Activated T-cell treated with anti-CD3 and anti-CD28 coated beads, Interleukin-2, amount 50 U/mL, for 72 hours (primary cell): Measurements from ENCODE around the gene SCN9A. TPM values are rescaled to one million over a fixed set of nuclear protein-coding genes. Genes with fewer than 3 reads are reported as not detected.
"Not testable (repeated sequence)": the region's sequence is repeated elsewhere in the genome, so short reads cannot be mapped to it uniquely, and the experiment has no call there.

Source experiments
- ATAC-seq, 2 donors: fragments of 150-1000 bp; cut with Tn5 transposase; replicated peaks in 1 of 2; 2 replicates each; pipeline ENCODE4 v1.10.0; 2021; ENCODE audit warnings: moderate library complexity in 2 of 2, mild to moderate bottlenecking in 1 of 2
- DNase-seq, 2 donors: peaks; one replicate each; pipeline ENCODE4 v3.0.0; 2021 to 2022; ENCODE audit warnings: mixed read lengths in 1 of 2
- H3K27ac Mint-ChIP-seq: one replicate; pipeline ENCODE4 v1.8.0; 2022; ENCODE audit warnings: mild to moderate bottlenecking, moderate library complexity, mixed read lengths
- H3K27me3 Mint-ChIP-seq: one replicate; pipeline ENCODE4 v1.8.0; 2022; ENCODE audit warnings: low read depth, mixed read lengths
- H3K36me3 Mint-ChIP-seq, 2 donors: one replicate each; pipeline ENCODE4 v1.8.0; 2022; ENCODE audit warnings: mixed read lengths in 2 of 2, mild to moderate bottlenecking in 1 of 2; ENCODE audit not compliant: insufficient read depth in 2 of 2
- H3K4me1 Mint-ChIP-seq: one replicate; pipeline ENCODE4 v1.8.0; 2022; ENCODE audit warnings: low read depth, mixed read lengths
- H3K4me3 Mint-ChIP-seq, 2 donors: one replicate each; pipeline ENCODE4 v1.8.0; 2022; ENCODE audit warnings: mild to moderate bottlenecking in 2 of 2, mixed read lengths in 2 of 2, moderate library complexity in 2 of 2
- H3K9me3 Mint-ChIP-seq, 2 donors: one replicate each; pipeline ENCODE4 v1.8.0; 2022; ENCODE audit warnings: mixed read lengths in 2 of 2
- total RNA-seq, 2 donors: library from RNA; stranded (reverse); gene quantifications; one replicate each; pipeline ENCODE4 v1.2.3, GENCODE V29; 2022

The SCN9A gene
- total RNA-seq, 2 donors from 2014 or later: 0.12 to 0.38 TPM

GRCh38 chr2:166365803-166366420, 9.8 kb downstream of the SCN9A start:
- no peak for DNase-seq
- no peaks in the 10 kb centered on the region for H3K9me3 Mint-ChIP-seq
- no peaks in the 10 kb centered on the region for H3K4me1 Mint-ChIP-seq
- no peak overlapping the region for H3K4me3 Mint-ChIP-seq
- no peak overlapping the region for H3K27ac Mint-ChIP-seq
- no peaks in the 10 kb centered on the region for H3K36me3 Mint-ChIP-seq
- no peak for ATAC-seq
- no peaks in the 10 kb centered on the region for H3K27me3 Mint-ChIP-seq

- Mint-ChIP-seq H3K27me3 (no peaks in the 10 kb centered on the region), H3K36me3 (no peaks in the 10 kb centered on the region), H3K9me3 (no peaks in the 10 kb centered on the region), H3K27ac (no peak overlapping the region), H3K4me1 (no peaks in the 10 kb centered on the region), H3K4me3 (no peak overlapping the region)
- DNase-seq: no peak
- ATAC-seq: no peak
Measured at GRCh38 chr2:166365239-166365638, 10.5 kb downstream of the SCN9A start.

GRCh38 chr2:166364476-166365161, 11.1 kb downstream of the SCN9A start:
- DNase-seq: no peak
- no peaks in the 10 kb centered on the region for H3K36me3 Mint-ChIP-seq
- H3K27ac Mint-ChIP-seq: no peak overlapping the region
- H3K9me3 Mint-ChIP-seq: no peaks in the 10 kb centered on the region
- no peak overlapping the region for H3K4me3 Mint-ChIP-seq
- H3K4me1 Mint-ChIP-seq: no peaks in the 10 kb centered on the region
- no peaks in the 10 kb centered on the region for H3K27me3 Mint-ChIP-seq
- ATAC-seq: no peak

- Mint-ChIP-seq H3K27me3 (no peaks in the 10 kb centered on the region), H3K27ac (no peak overlapping the region), H3K36me3 (no peaks in the 10 kb centered on the region), H3K4me3 (no peak overlapping the region), H3K9me3 (peaks cover 0 to 2% of the 10 kb centered on the region in 2 donors), H3K4me1 (no peaks in the 10 kb centered on the region)
- no peak for DNase-seq
- ATAC-seq: no peak
Measured at GRCh38 chr2:166361351-166362153, 14.2 kb downstream of the SCN9A start.

- no peak for ATAC-seq
- Mint-ChIP-seq H3K27ac (no peak overlapping the region), H3K4me3 (no peak overlapping the region), H3K36me3 (no peaks in the 10 kb centered on the region), H3K4me1 (no peaks in the 10 kb centered on the region), H3K27me3 (no peaks in the 10 kb centered on the region), H3K9me3 (peaks cover 0 to 2% of the 10 kb centered on the region in 2 donors)
- no peak for DNase-seq
Measured at GRCh38 chr2:166360906-166361305, 14.8 kb downstream of the SCN9A start.

- no peaks in the 10 kb centered on the region for H3K27me3 Mint-ChIP-seq
- no peak overlapping the region for H3K4me3 Mint-ChIP-seq
- no peak overlapping the region for H3K27ac Mint-ChIP-seq
- H3K9me3 Mint-ChIP-seq: peaks cover 0 to 2% of the 10 kb centered on the region in 2 donors
- ATAC-seq (no peak), DNase-seq (no peak)
- H3K36me3 Mint-ChIP-seq: no peaks in the 10 kb centered on the region
- no peaks in the 10 kb centered on the region for H3K4me1 Mint-ChIP-seq
Measured at GRCh38 chr2:166360426-166360825, 15.3 kb downstream of the SCN9A start.

GRCh38 chr2:166357950-166358321, 17.8 kb downstream of the SCN9A start:
- H3K4me3 Mint-ChIP-seq: not testable (repeated sequence)

GRCh38 chr2:166357068-166357949, 18.4 kb downstream of the SCN9A start:
- Mint-ChIP-seq H3K27me3 (no peaks in the 10 kb centered on the region), H3K9me3 (peaks cover 0 to 6% of the 10 kb centered on the region in 2 donors), H3K4me3 (no peak overlapping the region), H3K27ac (no peak overlapping the region), H3K36me3 (no peaks in the 10 kb centered on the region), H3K4me1 (no peaks in the 10 kb centered on the region)
- no peak for ATAC-seq
- no peak for DNase-seq

More at GRCh38 chr2:166357950-166358321, 17.8 kb downstream of the SCN9A start:
- H3K27ac Mint-ChIP-seq, DNase-seq, H3K9me3 Mint-ChIP-seq, H3K36me3 Mint-ChIP-seq, H3K4me1 Mint-ChIP-seq, H3K27me3 Mint-ChIP-seq, ATAC-seq: not testable (repeated sequence)

GRCh38 chr2:166351319-166351718, 24.4 kb downstream of the SCN9A start:
- Mint-ChIP-seq H3K9me3 (peaks cover 2 to 4% of the 10 kb centered on the region in 2 donors), H3K27ac (no peak overlapping the region), H3K27me3 (no peaks in the 10 kb centered on the region), H3K4me3 (no peak overlapping the region), H3K36me3 (no peaks in the 10 kb centered on the region), H3K4me1 (no peaks in the 10 kb centered on the region)
- ATAC-seq (no peak), DNase-seq (no peak)

GRCh38 chr2:166350525-166350924, 25.2 kb downstream of the SCN9A start:
- Mint-ChIP-seq H3K4me3 (no peak overlapping the region), H3K27ac (no peak overlapping the region), H3K27me3 (no peaks in the 10 kb centered on the region), H3K36me3 (no peaks in the 10 kb centered on the region), H3K4me1 (no peaks in the 10 kb centered on the region), H3K9me3 (peaks cover 2 to 4% of the 10 kb centered on the region in 2 donors)
- DNase-seq (no peak), ATAC-seq (no peak)

- Mint-ChIP-seq H3K36me3 (no peaks in the 10 kb centered on the region), H3K9me3 (peaks cover 0 to 2% of the 10 kb centered on the region in 2 donors), H3K4me1 (no peaks in the 10 kb centered on the region), H3K27me3 (no peaks in the 10 kb centered on the region), H3K27ac (no peak overlapping the region), H3K4me3 (no peak overlapping the region)
- no peak for DNase-seq
- ATAC-seq: no peak
Measured at GRCh38 chr2:166344286-166345113, 31.2 kb downstream of the SCN9A start.

GRCh38 chr2:166343467-166343866, 32.3 kb downstream of the SCN9A start:
- DNase-seq: no peak
- no peaks in the 10 kb centered on the region for H3K27me3 Mint-ChIP-seq

More at GRCh38 chr2:166343467-166343866, 32.3 kb downstream of the SCN9A start:
- Mint-ChIP-seq H3K4me1 (no peaks in the 10 kb centered on the region), H3K4me3 (no peak overlapping the region), H3K9me3 (no peaks in the 10 kb centered on the region), H3K27ac (no peak overlapping the region), H3K36me3 (no peaks in the 10 kb centered on the region)
- ATAC-seq: no peak
